Natural killer cell treated with Interleukin-12 subunit alpha and Interleukin-12 subunit beta and Interleukin-15 and Interleukin-18, amount 100 ng/mL, for 72 hours (primary cell): ENCODE data around the gene MALRD1. TPM values are rescaled to one million over a fixed set of nuclear protein-coding genes. Genes with fewer than 3 reads are reported as not detected.

Experiments used
- ATAC-seq, 2 donors: fragments of 150-1000 bp; cut with Tn5 transposase in 1 of 2; sonication (Bioruptor Pico), chemical (Tn5 transposase) in 1 of 2; 2 replicates each; pipeline ENCODE4 v1.10.0; 2021
- DNase-seq: peaks from one replicate; pipeline ENCODE4 v3.0.0; 2022; ENCODE audit warnings: low spot score
- H3K27ac Mint-ChIP-seq, 2 donors: 1 replicate in 1 of 2; 2 replicates in 1 of 2; pipeline ENCODE4 v1.8.0; 2022; ENCODE audit warnings: mixed read lengths in 2 of 2, mild to moderate bottlenecking in 1 of 2, moderate library complexity in 1 of 2
- H3K27me3 Mint-ChIP-seq, 2 donors: 1 replicate in 1 of 2; 2 replicates in 1 of 2; pipeline ENCODE4 v1.8.0; 2022; ENCODE audit warnings: mixed read lengths in 2 of 2
- H3K36me3 Mint-ChIP-seq: one replicate; pipeline ENCODE4 v1.8.0; 2022; ENCODE audit warnings: mixed read lengths
- H3K4me1 Mint-ChIP-seq, 2 donors: 1 replicate in 1 of 2; 2 replicates in 1 of 2; pipeline ENCODE4 v1.8.0; 2022; ENCODE audit warnings: low read depth in 2 of 2, mixed read lengths in 2 of 2, mild to moderate bottlenecking in 1 of 2
- H3K4me3 Mint-ChIP-seq: one replicate; pipeline ENCODE4 v1.8.0; 2022; ENCODE audit warnings: mixed read lengths
- H3K9me3 Mint-ChIP-seq: 2 replicates; pipeline ENCODE4 v1.8.0; 2022; ENCODE audit warnings: mixed read lengths
- total RNA-seq, 2 donors: library from RNA; stranded (reverse); gene quantifications; one replicate each; pipeline ENCODE4 v1.2.3, GENCODE V29; 2022

The MALRD1 gene
- total RNA-seq, 2 donors from 2014 or later: 0.39 TPM; not detected in 1

DNA sequence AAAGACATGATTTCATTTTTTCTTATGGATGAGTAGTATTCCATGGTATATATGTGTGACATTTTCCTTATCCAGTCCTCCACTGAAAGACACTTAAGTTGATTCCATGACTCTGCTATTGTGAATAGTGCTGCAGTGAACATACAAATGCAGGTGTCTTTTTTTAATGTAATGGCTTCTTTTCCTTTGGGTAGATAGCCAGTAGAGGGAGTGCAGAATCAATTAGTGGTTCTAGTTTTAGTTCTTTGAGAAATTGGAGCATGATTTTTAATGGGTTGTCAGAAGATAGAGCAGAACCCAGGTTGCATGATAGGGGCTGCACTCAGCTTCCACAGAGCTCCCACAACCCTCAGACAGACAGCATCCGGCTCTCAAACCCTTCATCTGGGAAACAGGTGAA, 614.7 kb downstream of the MALRD1 start:
- no peaks in the 10 kb centered on the region for H3K27me3 Mint-ChIP-seq
- DNase-seq (no peak), ATAC-seq (no peak)
- H3K36me3 Mint-ChIP-seq: peaks cover 4% of the 10 kb centered on the region
- H3K4me3 Mint-ChIP-seq: no peak overlapping the region
- no peak overlapping the region for H3K27ac Mint-ChIP-seq
- no peaks in the 10 kb centered on the region for H3K9me3 Mint-ChIP-seq
- H3K4me1 Mint-ChIP-seq: no peaks in the 10 kb centered on the region

DNA sequence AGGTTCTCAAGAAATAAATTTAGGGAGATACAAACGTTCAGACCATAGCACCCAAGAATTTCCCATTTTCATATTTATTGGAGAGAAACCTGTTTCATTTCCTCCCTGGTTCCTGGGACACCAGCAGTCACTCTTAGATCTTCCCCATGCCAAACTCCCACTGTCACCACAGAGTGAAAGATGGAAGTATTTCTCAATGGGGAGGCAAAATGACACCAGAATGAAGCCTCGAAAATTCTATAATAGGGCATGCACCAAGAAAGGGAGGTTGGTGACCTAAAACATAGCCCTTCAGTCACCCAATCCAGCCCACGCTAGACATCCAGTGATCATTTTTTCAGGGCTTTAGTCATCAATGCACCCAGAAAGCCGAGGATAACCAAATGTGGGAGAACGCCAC, 619.5 kb downstream of the MALRD1 start:
- no peak overlapping the region for H3K27ac Mint-ChIP-seq
- peaks cover 8% of the 10 kb centered on the region for H3K36me3 Mint-ChIP-seq
- H3K27me3 Mint-ChIP-seq: peaks cover 0 to 6% of the 10 kb centered on the region in 2 donors
- no peaks in the 10 kb centered on the region for H3K4me1 Mint-ChIP-seq
- no peaks in the 10 kb centered on the region for H3K9me3 Mint-ChIP-seq
- H3K4me3 Mint-ChIP-seq: no peak overlapping the region
- no peak for ATAC-seq
- DNase-seq: no peak

DNA sequence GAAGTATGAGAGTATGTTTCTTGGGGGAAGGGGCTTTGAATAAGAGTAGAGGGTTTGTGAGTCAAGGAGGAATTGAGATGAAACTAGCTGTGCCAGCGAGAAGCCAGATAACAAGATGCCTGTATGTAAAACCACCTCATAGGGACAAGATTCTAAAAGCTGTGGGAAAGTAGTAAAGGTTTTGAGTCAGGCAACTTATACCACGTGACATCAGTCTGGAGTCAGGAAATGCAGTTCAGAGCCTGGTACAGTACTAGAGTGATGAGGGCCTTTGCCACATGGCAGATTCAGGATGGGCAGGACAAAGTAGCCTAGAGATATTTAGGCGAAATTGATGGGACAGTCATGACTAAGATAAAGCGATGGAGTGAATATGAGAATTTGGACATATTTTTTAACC, 627.5 kb downstream of the MALRD1 start:
- peaks cover 5% of the 10 kb centered on the region for H3K9me3 Mint-ChIP-seq
- peaks cover 4% of the 10 kb centered on the region for H3K36me3 Mint-ChIP-seq
- no peak for ATAC-seq
- peaks cover 0 to 4% of the 10 kb centered on the region in 2 donors for H3K27me3 Mint-ChIP-seq
- no peak overlapping the region for H3K4me3 Mint-ChIP-seq
- DNase-seq: no peak
- no peak overlapping the region for H3K27ac Mint-ChIP-seq
- H3K4me1 Mint-ChIP-seq: no peaks in the 10 kb centered on the region

DNA sequence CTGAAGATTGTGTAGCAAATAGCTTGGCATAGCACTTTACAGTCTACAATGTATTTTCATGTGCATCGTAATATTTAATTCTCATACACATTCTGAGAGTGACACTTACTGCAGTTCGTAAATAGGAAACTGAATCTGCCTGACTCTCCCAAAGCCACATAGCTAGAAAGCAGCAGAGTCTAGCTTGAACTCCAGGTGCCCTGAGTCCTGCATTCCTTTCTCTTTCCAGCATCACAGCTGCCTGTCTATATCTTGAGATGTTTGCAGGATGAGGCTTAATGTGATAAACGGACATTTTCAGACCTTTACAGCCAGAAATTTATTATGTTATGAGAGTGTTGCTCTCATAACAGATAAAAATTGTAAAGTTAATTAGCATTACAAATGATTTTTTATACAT, 634.8 kb downstream of the MALRD1 start:
- Mint-ChIP-seq H3K4me3 (no peak overlapping the region), H3K36me3 (no peaks in the 10 kb centered on the region), H3K4me1 (no peaks in the 10 kb centered on the region), H3K27ac (no peak overlapping the region), H3K27me3 (peaks cover 0 to 11% of the 10 kb centered on the region in 2 donors), H3K9me3 (peaks cover 10% of the 10 kb centered on the region)
- no peak for DNase-seq
- no peak for ATAC-seq

DNA sequence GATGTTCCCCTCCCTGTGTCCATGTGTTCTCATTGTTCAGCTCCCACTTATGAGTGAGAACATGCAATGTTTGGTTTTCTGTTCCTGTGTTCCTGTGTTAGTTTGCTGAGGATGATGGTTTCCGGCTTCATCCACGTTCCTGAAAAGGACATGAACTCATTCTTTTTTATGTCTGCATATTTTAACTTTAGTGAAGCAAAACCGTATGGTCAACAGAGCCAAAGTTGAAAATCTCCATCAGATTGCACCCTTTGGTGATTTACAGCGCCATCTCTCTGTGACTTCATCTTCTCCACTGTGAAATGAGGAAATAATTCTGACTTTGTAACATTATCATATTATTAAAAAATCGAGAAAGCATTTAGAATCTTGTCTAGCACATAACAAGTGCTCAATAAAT, 635.4 kb downstream of the MALRD1 start:
- H3K36me3 Mint-ChIP-seq: no peaks in the 10 kb centered on the region
- DNase-seq (no peak), ATAC-seq (no peak)
- H3K4me1 Mint-ChIP-seq: no peaks in the 10 kb centered on the region
- peaks cover 10% of the 10 kb centered on the region for H3K9me3 Mint-ChIP-seq
- H3K4me3 Mint-ChIP-seq: no peak overlapping the region
- no peak overlapping the region for H3K27ac Mint-ChIP-seq
- peaks cover 0 to 11% of the 10 kb centered on the region in 2 donors for H3K27me3 Mint-ChIP-seq

DNA sequence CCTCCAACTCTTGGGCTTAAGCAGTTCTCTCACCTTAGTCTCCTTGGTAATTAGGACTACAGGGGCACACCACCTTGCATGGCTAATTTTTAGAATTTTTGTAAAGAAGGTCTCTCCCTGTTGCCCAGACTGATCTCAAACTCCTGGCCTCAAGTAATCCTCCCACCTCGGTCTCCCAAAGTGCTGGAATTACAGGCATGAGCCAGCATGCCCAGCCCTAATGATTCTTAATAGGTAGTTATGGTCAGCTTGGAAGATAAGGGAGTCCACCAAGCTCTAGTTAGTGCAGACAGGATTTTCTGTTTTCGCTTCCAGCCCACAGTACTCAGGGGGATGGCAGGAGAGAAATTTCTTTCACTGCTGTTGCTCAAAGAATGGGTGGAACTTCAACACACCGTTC, 639.7 kb downstream of the MALRD1 start:
- peaks cover 6% of the 10 kb centered on the region for H3K36me3 Mint-ChIP-seq
- H3K9me3 Mint-ChIP-seq: peaks cover 3% of the 10 kb centered on the region
- H3K27me3 Mint-ChIP-seq: peaks cover 0 to 3% of the 10 kb centered on the region in 2 donors
- DNase-seq (no peak), ATAC-seq (no peak)
- H3K4me1 Mint-ChIP-seq: no peaks in the 10 kb centered on the region
- no peak overlapping the region for H3K4me3 Mint-ChIP-seq
- H3K27ac Mint-ChIP-seq: no peak overlapping the region

DNA sequence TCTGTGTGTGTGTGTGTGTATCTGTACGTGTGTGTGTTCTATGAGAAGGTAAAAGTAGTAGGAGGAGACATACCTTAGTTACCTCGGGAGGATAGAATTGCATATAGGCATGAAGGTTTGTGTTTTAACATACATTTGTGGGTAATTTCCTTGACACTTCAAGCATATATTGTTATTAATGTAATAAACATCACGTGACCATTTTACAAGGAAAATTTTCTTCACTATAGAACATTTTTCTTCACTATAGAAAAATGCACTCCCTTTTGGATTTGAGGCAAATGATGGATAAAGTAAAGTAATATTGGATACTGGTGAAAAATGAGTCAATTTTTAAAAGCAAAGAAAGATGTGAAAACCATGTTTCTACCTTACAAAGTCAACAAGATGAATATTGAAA, 640.6 kb downstream of the MALRD1 start:
- ATAC-seq (no peak), DNase-seq (no peak)
- Mint-ChIP-seq H3K36me3 (peaks cover 6% of the 10 kb centered on the region), H3K27ac (no peak overlapping the region), H3K4me3 (no peak overlapping the region), H3K9me3 (peaks cover 3% of the 10 kb centered on the region), H3K27me3 (peaks cover 0 to 3% of the 10 kb centered on the region in 2 donors), H3K4me1 (no peaks in the 10 kb centered on the region)

DNA sequence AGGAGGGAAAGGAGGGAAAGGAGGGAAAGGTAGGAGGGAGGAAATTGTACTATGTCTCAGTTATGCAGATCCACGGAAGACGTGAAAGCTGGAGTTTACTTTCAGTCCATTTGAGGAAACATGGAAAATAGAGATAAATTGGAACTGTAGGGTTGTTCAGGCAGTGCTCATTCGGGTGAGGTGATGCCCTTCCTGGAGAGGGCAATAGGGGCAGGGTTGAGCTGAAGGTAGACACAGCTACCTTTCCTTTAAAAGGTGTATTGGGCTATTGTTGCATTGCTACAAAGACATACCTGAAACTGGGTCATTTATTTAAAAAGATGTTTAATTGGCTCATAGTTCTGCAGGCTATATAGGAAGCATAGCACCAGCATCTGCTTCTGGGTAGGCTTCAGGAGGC, 650.7 kb downstream of the MALRD1 start:
- Mint-ChIP-seq H3K4me3 (no peak overlapping the region), H3K27me3 (peaks cover 0 to 8% of the 10 kb centered on the region in 2 donors), H3K36me3 (no peaks in the 10 kb centered on the region), H3K4me1 (no peaks in the 10 kb centered on the region), H3K27ac (no peak overlapping the region), H3K9me3 (peaks cover 4% of the 10 kb centered on the region)
- no peak for DNase-seq
- no peak for ATAC-seq

DNA sequence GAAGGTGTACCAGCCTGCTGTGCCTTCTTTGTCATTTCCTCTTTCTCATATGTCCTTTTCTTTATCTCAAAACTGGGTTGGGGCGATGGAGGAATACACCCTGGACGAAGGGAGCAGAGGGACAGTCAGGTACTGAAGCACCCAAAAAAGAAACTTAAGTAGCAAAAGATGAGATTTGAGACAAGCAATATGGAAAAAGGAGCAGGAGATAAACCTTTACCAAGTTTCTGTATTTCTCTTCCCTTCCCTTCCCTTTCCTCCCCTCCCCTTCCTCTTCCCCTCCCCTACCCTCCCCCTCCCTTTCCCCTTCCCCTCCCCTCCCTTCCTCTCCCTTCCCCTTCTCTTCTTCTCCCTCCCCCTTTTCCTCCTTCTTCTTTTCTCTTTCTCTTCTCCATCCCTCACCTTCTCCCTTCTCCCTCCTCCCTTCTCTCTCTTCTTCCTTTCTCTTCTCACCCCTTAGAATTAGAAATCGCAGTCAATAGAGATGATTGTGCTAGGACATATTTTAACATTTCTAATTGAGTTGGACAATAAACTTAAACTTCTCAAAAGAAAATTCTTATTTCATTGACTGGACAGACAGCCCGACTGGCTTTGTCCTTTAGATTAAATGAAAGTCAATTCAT, 652.9 kb downstream of the MALRD1 start:
- H3K36me3 Mint-ChIP-seq: no peaks in the 10 kb centered on the region
- H3K4me1 Mint-ChIP-seq: no peaks in the 10 kb centered on the region
- no peak overlapping the region for H3K27ac Mint-ChIP-seq
- H3K9me3 Mint-ChIP-seq: peaks cover 4% of the 10 kb centered on the region
- no peak for DNase-seq
- peaks cover 0 to 8% of the 10 kb centered on the region in 2 donors for H3K27me3 Mint-ChIP-seq
- no peak for ATAC-seq
- H3K4me3 Mint-ChIP-seq: no peak overlapping the region

DNA sequence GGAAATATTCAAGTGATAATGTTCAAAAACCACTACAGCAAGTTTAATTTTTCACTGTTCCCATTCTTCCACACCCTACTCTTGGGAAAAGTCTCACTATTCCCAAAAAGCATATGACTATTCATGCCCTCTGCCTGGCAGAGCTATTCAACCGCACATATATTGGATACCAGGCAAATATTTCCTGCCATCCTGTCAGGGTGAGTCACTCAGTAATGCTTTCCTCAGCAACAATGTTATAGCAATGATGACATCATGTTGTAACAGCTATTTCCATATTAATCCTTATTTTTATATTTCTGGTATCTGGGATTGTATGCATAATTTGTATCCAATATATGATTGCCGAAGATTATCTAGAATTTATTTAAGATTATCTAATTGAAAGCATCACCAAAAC, 653.6 kb downstream of the MALRD1 start:
- no peak overlapping the region for H3K27ac Mint-ChIP-seq
- H3K4me3 Mint-ChIP-seq: no peak overlapping the region
- peaks cover 4% of the 10 kb centered on the region for H3K9me3 Mint-ChIP-seq
- H3K4me1 Mint-ChIP-seq: no peaks in the 10 kb centered on the region
- peaks cover 0 to 8% of the 10 kb centered on the region in 2 donors for H3K27me3 Mint-ChIP-seq
- no peaks in the 10 kb centered on the region for H3K36me3 Mint-ChIP-seq
- ATAC-seq (no peak), DNase-seq (no peak)

DNA sequence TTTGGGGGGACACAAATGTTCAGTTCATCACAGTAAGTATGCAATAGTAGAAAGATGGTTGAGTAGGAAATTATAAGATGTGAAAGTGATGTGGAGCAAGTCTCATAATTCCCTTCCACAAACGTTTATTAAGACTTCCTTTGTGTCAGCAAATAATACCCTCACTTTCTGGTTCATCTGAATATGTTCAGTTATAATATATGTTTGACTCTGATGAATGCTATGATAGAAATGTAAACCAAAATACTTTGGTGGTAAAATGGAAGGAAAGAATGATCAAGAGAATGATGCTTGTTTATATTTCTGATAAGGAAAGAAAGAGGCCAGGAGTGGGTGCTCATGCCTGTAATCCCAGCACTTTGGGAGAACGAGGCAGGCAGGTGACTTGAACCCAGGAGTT, 655.9 kb downstream of the MALRD1 start:
- H3K27ac Mint-ChIP-seq: no peak overlapping the region
- DNase-seq (no peak), ATAC-seq (no peak)
- H3K4me1 Mint-ChIP-seq: no peaks in the 10 kb centered on the region
- H3K36me3 Mint-ChIP-seq: no peaks in the 10 kb centered on the region
- H3K9me3 Mint-ChIP-seq: no peaks in the 10 kb centered on the region
- no peak overlapping the region for H3K4me3 Mint-ChIP-seq
- no peaks in the 10 kb centered on the region for H3K27me3 Mint-ChIP-seq

DNA sequence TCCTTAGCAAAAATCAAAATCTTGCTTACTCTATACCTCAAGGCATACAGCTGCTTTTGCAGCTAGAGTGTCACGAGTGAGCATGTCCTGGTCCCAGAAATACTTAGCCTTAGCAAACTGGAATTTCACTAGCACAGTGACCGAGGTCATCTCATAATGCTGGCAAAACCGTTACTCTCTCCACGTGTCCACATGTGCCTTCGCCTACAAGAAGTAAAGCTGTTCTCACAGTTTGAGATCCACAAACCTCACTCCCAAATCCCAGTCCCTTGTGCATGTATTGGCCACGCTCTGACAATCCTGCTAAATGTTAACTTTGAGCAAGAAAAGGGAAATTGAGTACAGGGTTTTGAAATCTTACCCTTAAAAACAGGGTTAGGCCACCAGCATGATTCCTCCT, 656.6 kb downstream of the MALRD1 start:
- DNase-seq (no peak), ATAC-seq (no peak)
- H3K4me1 Mint-ChIP-seq: no peaks in the 10 kb centered on the region
- no peak overlapping the region for H3K27ac Mint-ChIP-seq
- H3K27me3 Mint-ChIP-seq: no peaks in the 10 kb centered on the region
- H3K4me3 Mint-ChIP-seq: no peak overlapping the region
- H3K36me3 Mint-ChIP-seq: no peaks in the 10 kb centered on the region
- H3K9me3 Mint-ChIP-seq: no peaks in the 10 kb centered on the region

DNA sequence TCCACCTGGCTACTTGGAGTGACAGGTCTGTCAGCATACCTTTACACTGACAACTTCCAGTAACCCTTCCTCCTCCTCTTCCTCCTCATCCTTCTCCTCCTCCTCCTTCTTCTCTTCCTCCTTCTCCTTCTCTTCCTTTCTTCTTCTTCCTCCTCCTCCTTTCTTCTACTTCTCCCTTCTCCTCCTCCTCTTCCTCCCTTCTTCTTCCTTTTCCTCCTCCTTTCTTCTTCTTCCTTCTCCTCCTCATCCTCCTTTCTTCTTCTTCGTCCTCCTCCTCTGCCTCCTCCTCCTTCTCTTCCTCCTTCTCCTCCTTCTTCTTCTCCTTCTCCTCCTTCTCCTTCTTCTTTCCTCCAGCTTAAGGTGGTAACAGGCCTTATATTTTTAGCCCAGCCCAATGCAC, 658.3 kb downstream of the MALRD1 start:
- ATAC-seq: no peak
- Mint-ChIP-seq H3K4me1 (no peaks in the 10 kb centered on the region), H3K4me3 (no peak overlapping the region), H3K9me3 (peaks cover 6% of the 10 kb centered on the region), H3K27me3 (no peaks in the 10 kb centered on the region), H3K27ac (no peak overlapping the region), H3K36me3 (peaks cover 13% of the 10 kb centered on the region)
- no peak for DNase-seq

DNA sequence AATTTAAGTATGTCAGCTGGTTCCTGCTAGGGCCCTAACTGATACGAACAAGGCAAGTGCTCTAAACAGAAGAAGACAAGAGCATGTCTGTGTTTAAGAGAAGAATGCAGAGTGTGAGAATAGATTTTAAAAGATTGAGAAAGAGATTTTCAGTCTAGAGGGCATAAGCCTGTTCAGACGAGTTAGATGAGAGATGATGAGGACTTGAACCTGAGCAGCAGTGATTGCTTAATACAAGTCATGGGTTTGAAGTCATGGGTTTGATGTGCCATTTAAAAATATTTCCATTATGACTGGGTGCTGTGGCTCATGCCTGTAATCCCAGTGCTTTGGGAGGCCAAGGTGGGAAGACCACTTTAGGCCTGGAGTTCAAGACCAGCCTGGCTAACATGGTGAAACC, 658.8 kb downstream of the MALRD1 start:
- H3K9me3 Mint-ChIP-seq: peaks cover 7% of the 10 kb centered on the region
- ATAC-seq (no peak), DNase-seq (no peak)
- H3K4me1 Mint-ChIP-seq: no peaks in the 10 kb centered on the region
- no peaks in the 10 kb centered on the region for H3K27me3 Mint-ChIP-seq
- H3K27ac Mint-ChIP-seq: no peak overlapping the region
- no peak overlapping the region for H3K4me3 Mint-ChIP-seq
- peaks cover 15% of the 10 kb centered on the region for H3K36me3 Mint-ChIP-seq

DNA sequence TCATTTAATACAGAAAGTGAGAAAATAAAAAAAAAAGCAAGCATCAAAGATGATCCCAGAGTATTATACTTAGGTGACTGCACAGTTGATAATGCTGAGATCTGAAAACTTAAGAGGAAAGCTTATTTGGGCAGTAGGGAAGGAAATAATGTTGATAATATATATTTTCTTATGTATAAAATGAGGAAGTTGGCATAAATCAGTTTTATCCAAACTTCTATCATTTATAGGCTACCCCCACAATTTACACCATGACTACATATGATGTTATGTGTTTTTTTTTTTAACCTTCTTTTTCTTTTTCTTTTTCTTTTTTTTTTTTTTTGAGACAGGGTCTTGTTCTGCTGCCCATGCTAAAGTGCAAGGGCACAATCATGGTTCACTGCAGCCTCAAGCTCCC, 659.4 kb downstream of the MALRD1 start:
- ATAC-seq (no peak), DNase-seq (no peak)
- H3K4me1 Mint-ChIP-seq: no peaks in the 10 kb centered on the region
- no peak overlapping the region for H3K27ac Mint-ChIP-seq
- peaks cover 7% of the 10 kb centered on the region for H3K9me3 Mint-ChIP-seq
- H3K36me3 Mint-ChIP-seq: peaks cover 15% of the 10 kb centered on the region
- no peak overlapping the region for H3K4me3 Mint-ChIP-seq
- no peaks in the 10 kb centered on the region for H3K27me3 Mint-ChIP-seq
